SHP77 (cell line): Measurements from ENCODE around the gene DCDC1.

ENCODE experiments used
- DNase-seq, 2 experiments: peaks; one replicate each; lab custom pipeline; 2025; lab: John Stamatoyannopoulos, UW

The DCDC1 gene

GRCh38 chr11:30852645-30853044 lies 516.9 kb downstream of the DCDC1 start:
- DNase-seq, result no peak

- DNase-seq, result no peak
Measured at GRCh38 chr11:30852091-30852490, 517.4 kb downstream of the DCDC1 start.

GRCh38 chr11:30837252-30837651 lies 532.3 kb downstream of the DCDC1 start:
- DNase-seq, result no peak

GRCh38 chr11:30832831-30833230 lies 536.7 kb downstream of the DCDC1 start:
- no peak for DNase-seq

- DNase-seq, result no peak
Measured at GRCh38 chr11:30830681-30831080, 538.9 kb downstream of the DCDC1 start.

- DNase-seq, result no peak
Measured at GRCh38 chr11:30826911-30827310, 542.6 kb downstream of the DCDC1 start.

- no peak for DNase-seq
Measured at GRCh38 chr11:30825723-30826122, 543.8 kb downstream of the DCDC1 start.

GRCh38 chr11:30823119-30823518 lies 546.4 kb downstream of the DCDC1 start:
- no peak for DNase-seq

GRCh38 chr11:30821438-30821965 lies 548.0 kb downstream of the DCDC1 start:
- DNase-seq, result no peak

GRCh38 chr11:30818721-30819120 lies 550.8 kb downstream of the DCDC1 start:
- no peak for DNase-seq

- DNase-seq, result no peak
Measured at GRCh38 chr11:30816959-30817880, 552.3 kb downstream of the DCDC1 start.

- DNase-seq, result no peak
Measured at GRCh38 chr11:30815619-30816018, 553.9 kb downstream of the DCDC1 start.

GRCh38 chr11:30814737-30815136 lies 554.8 kb downstream of the DCDC1 start:
- DNase-seq, result no peak
